ENCODE measurements around the gene SLC16A8.

Gene SLC16A8

GRCh38 chr22:38043151-38044039 lies 40.6 kb downstream of the SLC16A8 start:
- Histone ChIP-seq H3K4me1 (peaks cover 0 to 20% (median 13%) of the 10 kb centered on the region in 4 donors), H3K27ac (no peak overlapping the region), H3K9me3 (no peaks in the 10 kb centered on the region), H3K36me3 (no peaks in the 10 kb centered on the region), H3K27me3 (peaks cover 0 to 2% of the 10 kb centered on the region in 2 donors), H3K4me3 (no peak overlapping the region)
- TF ChIP-seq, protein P1, sequence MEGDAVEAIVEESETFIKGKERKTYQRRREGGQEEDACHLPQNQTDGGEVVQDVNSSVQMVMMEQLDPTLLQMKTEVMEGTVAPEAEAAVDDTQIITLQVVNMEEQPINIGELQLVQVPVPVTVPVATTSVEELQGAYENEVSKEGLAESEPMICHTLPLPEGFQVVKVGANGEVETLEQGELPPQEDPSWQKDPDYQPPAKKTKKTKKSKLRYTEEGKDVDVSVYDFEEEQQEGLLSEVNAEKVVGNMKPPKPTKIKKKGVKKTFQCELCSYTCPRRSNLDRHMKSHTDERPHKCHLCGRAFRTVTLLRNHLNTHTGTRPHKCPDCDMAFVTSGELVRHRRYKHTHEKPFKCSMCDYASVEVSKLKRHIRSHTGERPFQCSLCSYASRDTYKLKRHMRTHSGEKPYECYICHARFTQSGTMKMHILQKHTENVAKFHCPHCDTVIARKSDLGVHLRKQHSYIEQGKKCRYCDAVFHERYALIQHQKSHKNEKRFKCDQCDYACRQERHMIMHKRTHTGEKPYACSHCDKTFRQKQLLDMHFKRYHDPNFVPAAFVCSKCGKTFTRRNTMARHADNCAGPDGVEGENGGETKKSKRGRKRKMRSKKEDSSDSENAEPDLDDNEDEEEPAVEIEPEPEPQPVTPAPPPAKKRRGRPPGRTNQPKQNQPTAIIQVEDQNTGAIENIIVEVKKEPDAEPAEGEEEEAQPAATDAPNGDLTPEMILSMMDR (IDR thresholded peaks at IDR 0.05), result no peak
- intact Hi-C loops (cut with DNase I; ENCODE audit: low total_unique reads), result no loop called here
- no peak for DNase-seq

DNA sequence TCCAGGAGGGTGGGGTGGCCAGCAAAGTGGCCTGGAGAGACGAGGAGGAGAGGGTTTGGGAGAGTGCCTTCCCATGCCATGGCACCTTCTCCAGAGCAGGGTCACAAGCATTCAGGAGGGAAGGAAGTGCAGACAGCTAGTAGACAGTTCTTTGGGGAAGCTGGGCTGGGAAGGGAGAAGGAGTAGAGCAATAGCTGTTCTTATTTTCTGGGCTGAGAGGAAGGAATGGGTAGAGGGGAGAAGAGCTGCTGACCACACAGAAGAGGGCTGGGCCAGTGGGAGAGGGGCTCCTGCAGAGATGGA lies 41.5 kb downstream of the SLC16A8 start:
- Histone ChIP-seq H3K4me1 (peaks cover 0 to 20% (median 13%) of the 10 kb centered on the region in 4 donors), H3K9me3 (no peaks in the 10 kb centered on the region), H3K27me3 (peaks cover 0 to 2% of the 10 kb centered on the region in 2 donors), H3K36me3 (no peaks in the 10 kb centered on the region), H3K4me3 (no peak overlapping the region), H3K27ac (no peak overlapping the region)
- intact Hi-C loops (cut with DNase I; ENCODE audit: low total_unique reads), result no loop called here
- TF ChIP-seq, protein P1 (IDR thresholded peaks at IDR 0.05), result no peak
- DNase-seq, result no peak

- intact Hi-C loops (cut with DNase I; ENCODE audit: low total_unique reads), result no loop called here
- Histone ChIP-seq H3K9me3 (no peaks in the 10 kb centered on the region), H3K36me3 (no peaks in the 10 kb centered on the region), H3K4me1 (peaks cover 0 to 20% (median 13%) of the 10 kb centered on the region in 4 donors), H3K27ac (no peak overlapping the region), H3K27me3 (peaks cover 0 to 2% of the 10 kb centered on the region in 2 donors), H3K4me3 (no peak overlapping the region)
- no peak for DNase-seq
- TF ChIP-seq, protein P1 (IDR thresholded peaks at IDR 0.05), result no peak
Measured at GRCh38 chr22:38041760-38042487, 42.1 kb downstream of the SLC16A8 start.

GRCh38 chr22:38040953-38041759 lies 42.8 kb downstream of the SLC16A8 start:
- Histone ChIP-seq H3K27ac (no peak overlapping the region), H3K4me3 (no peak overlapping the region), H3K4me1 (peaks cover 0 to 20% (median 13%) of the 10 kb centered on the region in 4 donors), H3K36me3 (no peaks in the 10 kb centered on the region), H3K27me3 (peaks cover 0 to under 1% of the 10 kb centered on the region in 2 donors), H3K9me3 (no peaks in the 10 kb centered on the region)
- DNase-seq, result no peak
- TF ChIP-seq, protein P1 (IDR thresholded peaks at IDR 0.05), result no peak
- intact Hi-C loops (cut with DNase I; ENCODE audit: low total_unique reads), result no loop called here
